ENCODE measurements around the gene CCL21. TPM values are rescaled to one million over a fixed set of nuclear protein-coding genes. Genes with fewer than 3 reads are reported as not detected.
A peak's percentile ranks its signal among the peaks of the same experiment; 100 is the strongest.
"Not testable (repeated sequence)": the region's sequence is repeated elsewhere in the genome, so short reads cannot be mapped to it uniquely, and the experiment has no call there.

The CCL21 gene, protein sequence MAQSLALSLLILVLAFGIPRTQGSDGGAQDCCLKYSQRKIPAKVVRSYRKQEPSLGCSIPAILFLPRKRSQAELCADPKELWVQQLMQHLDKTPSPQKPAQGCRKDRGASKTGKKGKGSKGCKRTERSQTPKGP
- polyA plus RNA-seq (2012; ENCODE audit: insufficient read depth, insufficient read length) = not detected

DNA sequence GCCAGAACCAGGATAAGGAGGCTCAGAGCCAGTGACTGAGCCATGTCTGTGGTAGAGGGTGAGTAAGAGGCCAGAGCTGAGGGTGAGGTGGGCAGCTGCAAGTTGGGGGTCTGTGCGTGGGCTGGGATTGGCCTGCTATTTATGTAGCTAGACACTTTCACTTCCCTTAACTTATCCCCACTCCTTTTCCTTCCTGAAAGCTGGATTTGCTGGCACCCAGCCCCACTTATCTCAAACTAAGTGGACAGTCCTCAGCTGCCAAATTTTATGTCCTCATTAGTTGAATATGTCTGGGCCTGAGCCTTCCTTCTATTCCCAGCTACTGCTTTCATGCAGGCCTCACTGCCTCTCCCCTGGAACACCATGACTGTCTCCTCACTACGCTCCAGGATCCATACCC lies at the start of gene CCL21:
CCL21 (minus strand) TSS at position 114 of the 400 bp plus-strand sequence; CDS start at position 44, 70 bp downstream.
- no peak for DNase-seq (ENCODE audit: low read depth, low spot score)
- H3K4me3 ChIP-seq (ENCODE audit: low read length) = no peak within 1 kb of the TSS

DNA sequence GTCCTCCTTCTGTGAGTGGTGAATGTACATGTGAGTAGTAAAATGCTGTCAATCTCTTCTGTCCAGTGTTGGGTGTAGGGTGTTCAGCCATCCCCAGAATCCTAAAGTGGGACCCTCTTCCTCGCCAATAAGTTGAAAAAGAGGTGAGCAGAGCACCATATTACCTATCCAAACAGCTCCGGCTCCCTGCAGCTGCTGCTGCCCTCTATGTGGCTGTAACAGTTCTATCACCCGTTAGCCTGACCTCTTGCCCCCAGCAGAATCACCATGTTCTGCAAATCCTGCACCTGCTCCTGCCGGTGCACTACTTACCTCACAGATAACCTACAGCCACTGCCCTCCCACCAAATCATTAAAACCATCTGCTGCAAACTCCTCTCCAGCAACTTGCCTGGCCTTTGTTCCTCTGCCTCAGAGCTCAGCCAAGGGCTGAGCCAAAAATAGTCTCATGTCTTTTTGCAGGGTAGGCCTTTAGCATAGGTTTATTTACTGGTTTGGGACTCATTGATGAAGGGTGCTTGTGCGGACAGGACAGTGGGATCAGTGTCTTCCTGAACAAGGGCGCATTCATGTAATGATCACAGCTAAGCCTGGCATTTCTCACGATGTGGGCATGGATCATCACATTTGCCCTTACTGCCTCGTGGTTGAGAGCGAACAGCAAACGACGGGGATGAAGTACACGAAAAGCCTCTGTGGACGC lies 49.6 kb upstream of the CCL21 start:
- no peak for DNase-seq (ENCODE audit: low read depth, low spot score)
- no peak overlapping the region for H3K4me3 ChIP-seq (ENCODE audit: low read length)

DNA sequence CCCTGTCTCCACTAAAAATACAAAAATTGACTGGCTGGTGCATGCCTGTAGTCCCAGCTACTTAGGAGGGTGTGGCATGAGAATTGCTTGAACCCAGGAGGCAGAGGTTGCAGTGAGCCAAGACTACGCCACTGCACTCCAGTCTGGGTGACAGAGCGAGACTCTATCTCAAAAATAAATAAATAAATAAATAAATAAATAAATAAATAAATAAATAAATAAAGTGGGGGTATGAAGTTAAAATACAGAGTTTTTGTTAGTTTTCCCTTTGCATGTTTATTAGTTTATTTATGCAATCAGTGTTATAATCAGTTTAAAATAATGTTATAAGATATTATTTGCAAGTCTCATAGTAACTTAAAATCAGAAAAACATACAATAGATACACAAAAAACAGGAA lies 40.4 kb upstream of the CCL21 start:
- DNase-seq (ENCODE audit: low read depth, low spot score); H3K4me3 ChIP-seq (ENCODE audit: low read length): not testable (repeated sequence)

DNA sequence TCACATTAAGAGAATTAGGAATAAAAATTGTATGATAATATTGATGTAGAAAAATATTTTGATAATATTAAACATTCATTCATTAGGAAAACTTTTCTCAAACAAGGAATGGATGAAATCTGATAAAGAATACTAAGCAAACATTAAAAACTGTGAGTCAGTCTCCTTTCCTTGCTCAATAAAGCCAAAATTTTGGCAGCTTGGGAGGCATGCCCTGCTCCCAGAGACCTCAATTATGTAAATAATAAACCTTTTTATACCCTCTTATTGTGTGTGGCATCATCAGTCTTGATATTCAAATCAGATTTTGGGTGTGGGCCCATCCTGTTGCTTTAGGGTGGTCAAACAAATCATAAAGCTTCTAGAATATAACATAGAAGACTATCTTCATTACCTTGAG lies 36.6 kb upstream of the CCL21 start:
- H3K4me3 ChIP-seq (ENCODE audit: low read length) = no peak overlapping the region
- no peak for DNase-seq (ENCODE audit: low read depth, low spot score)

DNA sequence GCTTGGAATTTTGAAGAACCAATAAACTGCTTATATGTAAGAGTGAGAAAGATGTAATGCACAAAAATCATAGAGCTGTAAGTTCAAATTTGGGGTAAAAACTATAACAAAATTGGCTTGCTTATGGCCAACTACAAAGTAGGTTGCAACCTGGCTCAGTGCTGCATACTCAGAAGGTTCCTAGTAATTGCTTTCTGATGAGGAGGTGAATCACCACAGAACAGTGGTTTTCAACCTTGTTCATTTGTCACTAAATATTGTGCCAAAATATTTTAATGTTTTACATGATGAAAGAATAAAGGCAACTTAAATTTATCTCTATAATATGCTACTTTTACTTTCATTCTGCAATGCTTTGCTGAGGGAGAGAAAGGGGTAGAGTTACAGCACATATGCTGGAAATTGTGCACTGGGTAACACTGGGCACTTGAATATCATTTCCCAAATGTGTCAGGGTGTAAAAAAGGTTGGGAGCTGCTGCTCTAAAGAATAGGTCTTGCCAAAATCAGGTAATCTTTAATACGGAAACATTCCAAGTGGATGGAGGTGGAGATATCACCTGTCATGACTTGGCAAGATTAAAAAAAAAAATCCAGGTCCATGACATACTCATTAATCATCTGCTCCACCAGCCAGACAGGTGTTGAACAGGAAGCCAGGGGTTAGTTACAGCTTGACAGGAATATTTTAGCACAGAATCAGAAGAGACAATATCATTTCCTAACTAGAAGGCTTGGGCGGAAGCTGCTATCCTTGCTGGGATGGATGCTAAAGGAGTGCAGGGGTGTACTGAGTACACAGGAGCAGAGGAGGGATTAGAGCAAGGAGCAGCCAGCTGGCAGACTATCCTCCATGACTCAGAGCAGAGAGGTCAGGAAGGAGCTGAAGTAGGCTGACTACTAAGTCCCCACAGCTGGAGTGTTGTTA lies 34.6 kb upstream of the CCL21 start:
- H3K4me3 ChIP-seq (ENCODE audit: low read length) = no peak overlapping the region
- no peak for DNase-seq (ENCODE audit: low read depth, low spot score)

DNA sequence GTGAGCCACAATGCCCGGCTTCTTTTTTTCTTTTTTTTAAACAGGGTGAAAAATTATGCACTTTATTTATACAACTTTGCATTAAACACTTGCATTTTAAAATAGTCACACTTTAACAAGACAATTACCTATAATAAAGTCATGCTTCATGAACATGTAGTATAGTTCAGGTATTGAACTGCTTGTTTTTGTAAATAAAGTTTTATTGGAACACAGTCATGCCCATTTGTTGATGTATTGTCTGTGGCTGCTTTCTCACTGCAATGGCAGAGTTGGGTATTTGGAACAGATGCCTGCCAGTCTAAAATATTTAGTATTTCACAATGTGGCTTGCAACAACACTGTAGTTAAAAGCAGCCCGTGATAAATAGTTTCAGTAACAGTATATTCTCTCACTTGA lies 32.8 kb upstream of the CCL21 start:
- no peak for DNase-seq (ENCODE audit: low read depth, low spot score)
- H3K4me3 ChIP-seq (ENCODE audit: low read length) = no peak overlapping the region

DNA sequence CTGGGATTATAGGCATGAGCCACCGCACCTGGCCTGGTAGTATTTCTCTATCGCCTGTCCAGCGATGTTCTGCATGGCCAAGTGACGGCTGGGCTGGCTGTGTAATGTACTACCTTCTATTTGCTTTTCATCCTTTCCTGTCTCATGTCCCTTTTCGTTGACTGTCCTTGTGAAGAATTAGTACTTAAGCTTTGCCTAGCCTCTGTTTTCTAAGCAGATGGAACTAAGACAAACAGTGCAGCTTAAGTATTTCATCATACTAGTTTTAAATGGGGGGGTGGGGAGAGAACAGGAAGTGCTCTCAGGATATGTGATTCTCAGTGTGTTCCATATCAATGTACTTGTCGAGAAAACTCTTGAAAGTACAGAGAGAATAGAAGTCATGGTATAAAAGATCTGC lies 31.7 kb upstream of the CCL21 start:
- DNase-seq (ENCODE audit: low read depth, low spot score) = peak; percentile 25
- no peak overlapping the region for H3K4me3 ChIP-seq (ENCODE audit: low read length)

DNA sequence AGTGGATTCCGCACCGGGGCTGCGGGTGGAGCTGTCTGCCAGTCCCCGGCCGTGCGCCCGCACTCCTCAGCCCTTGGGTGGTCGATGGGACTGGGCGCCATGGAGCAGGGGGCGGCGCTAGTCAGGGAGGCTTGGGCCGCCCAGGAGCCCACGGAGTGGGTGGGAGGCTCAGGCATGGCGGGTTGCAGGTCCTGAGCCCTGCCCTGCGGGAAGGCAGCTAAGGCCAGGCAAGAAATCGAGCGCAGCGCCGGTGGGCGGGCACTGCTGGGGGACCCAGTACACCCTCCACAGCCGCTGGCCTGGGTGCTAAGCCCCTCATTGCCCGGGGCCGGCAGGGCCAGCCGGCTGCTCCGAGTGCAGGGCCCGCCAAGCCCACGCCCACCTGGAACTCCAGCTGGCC lies 30.2 kb upstream of the CCL21 start:
- H3K4me3 ChIP-seq (ENCODE audit: low read length); DNase-seq (ENCODE audit: low read depth, low spot score): not testable (repeated sequence)

DNA sequence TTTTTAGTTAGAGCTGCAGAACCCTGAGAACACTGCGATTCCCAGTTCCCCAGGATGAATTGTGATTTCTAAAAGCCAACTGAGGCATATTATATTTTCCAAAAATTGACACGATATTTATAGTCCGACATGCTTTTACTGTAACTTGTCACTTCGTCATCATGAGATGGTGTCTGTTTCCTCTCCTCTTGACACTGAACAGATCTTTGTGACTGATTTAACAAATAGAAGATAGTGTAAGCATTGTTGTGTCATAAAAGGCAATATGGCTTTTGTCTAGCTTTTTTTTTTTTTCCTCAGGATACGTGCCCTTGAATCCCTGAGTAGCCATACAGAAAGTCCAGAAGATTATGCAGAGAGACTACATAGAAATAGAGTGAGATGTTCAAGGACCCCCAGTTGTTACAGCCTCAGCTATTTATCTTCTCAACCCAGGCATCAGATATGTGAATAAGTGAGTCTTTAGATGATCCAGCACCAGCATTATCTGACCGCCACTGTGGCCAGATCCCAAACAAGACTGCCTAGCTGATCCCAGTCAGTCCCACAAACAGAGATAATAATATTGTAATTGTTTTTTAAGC lies 27.8 kb upstream of the CCL21 start:
- DNase-seq (ENCODE audit: low read depth, low spot score) = no peak
- H3K4me3 ChIP-seq (ENCODE audit: low read length) = no peak overlapping the region

DNA sequence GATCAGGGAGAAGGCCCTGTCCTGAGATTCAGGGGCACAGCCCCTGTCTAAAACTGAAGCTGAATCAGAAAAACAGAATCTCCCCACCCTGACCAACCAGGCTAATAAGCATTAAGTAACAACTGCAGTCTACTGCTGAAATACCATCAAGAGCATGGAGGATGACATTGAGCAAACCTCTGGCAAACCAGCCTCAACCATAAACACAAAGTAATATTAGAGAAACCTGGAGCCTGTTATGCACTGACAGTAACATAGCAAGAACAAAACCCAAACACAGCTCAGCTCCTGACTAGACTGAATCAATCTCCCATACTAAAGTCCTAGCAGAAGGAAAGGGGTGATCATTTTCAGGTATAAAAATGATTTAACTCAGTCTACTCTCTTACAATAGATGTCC lies 24.8 kb upstream of the CCL21 start:
- no peak overlapping the region for H3K4me3 ChIP-seq (ENCODE audit: low read length)
- no peak for DNase-seq (ENCODE audit: low read depth, low spot score)

DNA sequence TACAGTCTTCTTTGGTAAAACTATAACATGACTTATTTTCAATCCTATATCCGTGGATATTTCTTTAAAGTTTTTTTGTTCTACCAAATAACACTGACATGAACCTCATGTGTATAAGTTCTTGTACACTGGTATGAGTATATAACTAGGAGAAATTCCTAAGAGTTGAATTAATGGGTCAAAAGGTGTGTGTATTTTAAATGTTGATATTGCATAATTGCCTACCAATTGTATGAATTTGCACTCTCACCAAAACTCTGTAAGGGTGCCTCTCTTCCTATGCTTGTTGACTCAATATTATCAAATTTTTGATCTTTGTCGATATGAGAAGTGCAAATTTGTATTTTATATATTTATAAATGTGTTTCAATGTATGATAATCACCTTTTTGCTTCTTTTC lies 22.9 kb upstream of the CCL21 start:
- DNase-seq (ENCODE audit: low read depth, low spot score) = no peak
- H3K4me3 ChIP-seq (ENCODE audit: low read length) = no peak overlapping the region

DNA sequence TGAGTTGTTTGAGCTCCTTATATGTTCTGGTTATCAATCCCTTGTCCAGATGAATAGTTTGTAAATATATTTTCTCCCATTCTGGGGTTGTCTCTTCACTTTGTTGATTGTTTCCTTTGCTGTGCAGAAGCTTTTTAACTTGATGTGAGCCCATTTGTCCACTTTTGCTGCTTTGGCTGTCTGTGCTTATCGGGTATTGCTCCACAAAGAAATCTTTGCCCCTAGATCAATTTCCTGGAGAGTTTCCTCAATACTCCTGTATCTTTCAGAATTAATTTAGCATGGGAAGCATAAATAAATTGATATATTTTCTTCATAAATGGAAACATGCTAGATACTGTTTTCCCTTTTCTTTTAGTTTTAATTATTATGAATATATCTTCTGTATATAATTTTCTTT lies 22.5 kb upstream of the CCL21 start:
- no peak overlapping the region for H3K4me3 ChIP-seq (ENCODE audit: low read length)
- no peak for DNase-seq (ENCODE audit: low read depth, low spot score)

DNA sequence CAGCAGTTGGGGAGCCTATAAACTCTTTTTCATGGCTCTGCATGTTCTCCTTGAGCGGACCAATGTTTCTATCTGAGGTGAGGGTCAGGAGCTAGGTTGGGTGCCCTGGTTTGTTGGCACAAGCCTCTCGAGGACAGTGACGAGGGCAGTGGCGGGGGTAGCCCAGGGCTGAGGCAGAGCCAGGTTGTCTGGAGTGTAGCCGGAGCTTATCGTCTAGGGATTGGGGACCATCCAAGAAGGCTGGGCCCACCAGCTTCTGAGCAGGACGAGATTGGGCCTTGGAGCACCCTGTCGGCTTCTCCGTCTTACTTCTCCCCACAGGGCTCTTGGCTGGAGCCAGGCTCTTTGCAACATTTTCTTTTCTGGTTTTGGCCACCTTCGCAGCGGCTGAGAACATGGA lies 13.2 kb upstream of the CCL21 start:
- no peak overlapping the region for H3K4me3 ChIP-seq (ENCODE audit: low read length)
- DNase-seq (ENCODE audit: low read depth, low spot score) = no peak

DNA sequence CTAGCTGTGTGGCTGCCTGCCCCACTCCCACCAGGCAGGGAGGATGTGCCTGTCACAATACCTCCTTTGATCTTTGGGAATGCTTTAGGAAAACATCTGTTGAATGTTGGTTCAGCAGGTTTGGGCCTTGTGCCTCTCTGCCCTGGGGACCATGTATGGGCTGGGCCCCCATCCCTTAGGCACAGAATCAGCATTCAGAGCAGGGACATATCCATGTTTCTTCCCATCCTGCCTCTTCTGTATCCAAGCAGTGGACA lies 9.8 kb upstream of the CCL21 start:
- not testable (repeated sequence) for DNase-seq (ENCODE audit: low read depth, low spot score); H3K4me3 ChIP-seq (ENCODE audit: low read length)

DNA sequence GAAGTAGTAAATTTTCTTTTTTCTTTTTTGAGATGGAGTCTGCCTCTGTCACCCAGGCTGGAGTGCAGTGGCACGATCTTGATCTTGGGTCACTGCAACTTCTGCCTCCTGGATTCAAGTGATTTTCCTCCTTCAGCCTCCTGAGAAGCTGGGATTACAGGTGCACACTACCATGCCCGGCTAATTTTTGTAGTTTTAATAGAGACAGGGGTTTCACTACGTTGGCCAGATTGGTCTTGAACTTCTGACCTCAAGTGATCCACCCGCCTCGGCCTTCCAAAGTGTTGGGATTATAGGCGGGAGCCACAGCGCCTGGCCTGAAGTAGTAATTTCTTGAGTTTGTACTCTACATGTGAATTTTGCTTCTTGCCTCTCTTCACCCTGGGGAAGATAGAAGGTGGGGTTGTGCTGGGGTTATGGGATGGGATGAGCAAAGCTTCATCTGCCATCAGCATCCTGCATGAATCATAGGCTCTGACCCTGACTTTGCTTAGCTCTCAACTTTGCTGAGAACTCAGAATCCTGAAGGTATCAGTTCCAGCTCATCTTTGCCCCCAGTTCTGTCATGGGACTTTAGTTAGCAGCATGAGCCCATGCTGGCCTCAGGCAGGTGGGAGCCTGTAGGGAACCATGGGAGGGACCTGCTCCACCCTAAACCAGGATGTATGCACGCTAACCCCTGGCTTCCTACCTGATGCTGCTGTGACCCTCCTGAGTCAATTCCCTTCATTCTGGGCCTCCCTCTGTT lies 9.3 kb upstream of the CCL21 start:
- no peak for DNase-seq (ENCODE audit: low read depth, low spot score)
- no peak overlapping the region for H3K4me3 ChIP-seq (ENCODE audit: low read length)

DNA sequence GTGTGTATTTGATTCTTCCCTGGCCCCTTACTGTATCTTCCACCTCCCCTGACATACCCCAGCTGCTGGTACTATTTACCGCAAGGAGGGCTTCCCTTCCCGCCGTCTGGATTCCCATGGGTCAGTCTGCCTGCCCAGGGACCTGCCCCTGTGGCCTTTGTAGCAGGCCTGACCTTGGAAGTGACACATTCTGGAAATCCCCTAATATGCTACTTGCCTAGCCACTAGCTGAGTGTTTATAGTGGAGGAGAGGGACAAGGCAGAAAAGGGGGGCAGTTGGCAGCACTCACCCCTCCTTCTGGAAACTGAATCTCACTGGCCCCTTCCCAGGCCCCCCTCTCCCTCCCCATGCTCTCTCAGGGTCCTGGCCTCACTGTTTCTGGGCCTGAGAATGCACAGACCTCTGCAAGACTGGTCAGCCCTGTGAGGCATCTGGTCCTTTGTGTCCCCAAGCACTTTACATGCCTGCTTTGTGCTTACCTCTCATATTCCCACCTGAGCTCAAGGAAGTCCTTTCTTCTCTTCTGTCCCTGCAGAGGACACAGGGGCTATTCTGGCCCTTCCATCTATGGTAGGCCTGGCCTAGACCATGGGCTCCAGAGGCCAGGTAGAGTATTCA lies 8.2 kb upstream of the CCL21 start:
- DNase-seq (ENCODE audit: low read depth, low spot score) = no peak
- H3K4me3 ChIP-seq (ENCODE audit: low read length) = no peak overlapping the region

DNA sequence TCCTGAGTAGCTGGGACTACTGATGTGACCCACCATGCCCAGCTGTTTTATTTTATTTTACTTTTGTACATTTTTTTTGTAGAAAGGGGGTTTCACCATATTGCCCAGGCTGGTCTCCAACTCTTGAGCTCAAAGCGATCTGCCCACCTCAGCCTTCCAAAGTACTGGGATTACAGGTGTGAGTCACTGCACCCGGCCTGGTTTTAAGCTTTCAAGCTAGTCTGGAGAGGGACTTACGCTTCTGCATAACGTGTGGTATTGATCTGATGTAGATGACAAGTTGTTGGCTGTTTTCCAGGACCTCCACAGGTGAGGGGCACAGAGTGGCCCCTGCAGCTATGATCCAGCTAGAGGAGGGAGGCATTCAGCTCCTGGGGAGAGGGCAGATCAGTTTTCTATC lies 6.8 kb upstream of the CCL21 start:
- DNase-seq (ENCODE audit: low read depth, low spot score) = no peak

DNA sequence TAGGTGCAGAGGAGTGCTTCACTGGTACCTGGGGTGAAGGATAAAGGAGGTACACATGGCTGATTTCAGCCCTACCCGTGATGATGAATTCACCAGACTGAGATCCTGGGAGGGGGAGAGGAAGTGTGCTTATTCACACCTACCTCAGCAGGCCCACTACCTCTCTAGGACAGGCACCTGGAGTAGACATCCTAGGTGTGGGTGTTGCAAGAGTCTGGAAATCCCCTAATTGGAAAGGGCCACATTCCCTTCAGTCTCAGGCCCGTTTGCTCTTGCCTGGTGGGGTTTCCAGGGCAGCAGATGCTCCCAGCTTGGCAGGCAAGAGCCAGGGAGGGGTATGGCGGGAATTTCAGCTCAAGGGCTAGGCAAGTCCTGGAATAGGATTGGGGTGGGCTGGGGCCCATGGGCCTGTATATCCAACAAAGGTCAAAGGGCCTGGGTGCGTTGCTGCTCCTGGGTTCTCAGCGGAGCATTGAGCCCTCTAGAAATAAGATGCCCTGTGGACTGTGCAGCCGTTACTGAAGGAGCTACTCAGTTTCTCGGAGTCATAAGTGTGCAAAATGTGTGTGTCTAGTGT lies 5.8 kb upstream of the CCL21 start:
- no peak overlapping the region for H3K4me3 ChIP-seq (ENCODE audit: low read length)

More for the DNA sequence above, 6.8 kb upstream of the CCL21 start:
- H3K4me3 ChIP-seq (ENCODE audit: low read length) = no peak overlapping the region

DNA sequence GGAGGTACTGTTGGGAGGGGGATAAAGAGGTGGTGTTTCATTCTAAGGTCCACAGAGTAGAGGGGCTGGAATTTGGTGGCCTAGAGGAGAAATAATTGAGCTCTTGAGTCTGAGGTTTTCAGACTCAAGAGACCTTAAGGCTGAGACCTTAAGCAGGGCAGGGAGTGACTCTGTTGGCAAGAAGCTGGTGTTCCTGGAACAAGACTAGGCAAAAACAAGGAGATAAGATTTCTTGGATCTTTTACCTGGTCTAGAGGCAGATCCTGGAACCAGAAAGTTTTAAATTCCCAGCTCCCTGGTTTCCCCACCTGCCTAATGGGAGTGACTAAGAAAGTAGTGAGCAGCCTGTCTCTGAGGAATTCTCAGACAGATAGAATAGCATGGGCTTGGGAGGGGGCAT lies 4.1 kb upstream of the CCL21 start:
- no peak for DNase-seq (ENCODE audit: low read depth, low spot score)
- no peak overlapping the region for H3K4me3 ChIP-seq (ENCODE audit: low read length)

More for the DNA sequence above, 5.8 kb upstream of the CCL21 start:
- no peak for DNase-seq (ENCODE audit: low read depth, low spot score)

All from Jurkat, Clone E6-1 (cell line).